K562 (cell line): ENCODE data around the gene ZNF391. TPM values are rescaled to one million over a fixed set of nuclear protein-coding genes. Genes with fewer than 3 reads are reported as not detected.

Source experiments
- MBD2 ChIP-seq: sonication (generic); IDR thresholded peaks from 2 replicates; pipeline ENCODE4 v1.6.1; 2016; ENCODE audit warnings: low read depth, borderline replicate concordance
- PCBP1 ChIP-seq: fragments of 200-400 bp; formaldehyde crosslinking; IDR thresholded peaks from 2 replicates; pipeline ENCODE4 v1.6.1; 2018; ENCODE audit warnings: mild to moderate bottlenecking, low read depth, low read length; ENCODE audit not compliant: poor library complexity, severe bottlenecking
- PHF21A ChIP-seq: fragments of 450-650 bp; IDR thresholded peaks from 2 replicates; pipeline ENCODE4 v1.6.1; 2017; ENCODE audit warnings: low read depth, borderline replicate concordance
- POU5F1 ChIP-seq: fragments of 150-350 bp; IDR thresholded peaks from 2 replicates; pipeline ENCODE4 v1.6.1; 2014; ENCODE audit warnings: borderline replicate concordance, low read length, low read depth, mild to moderate bottlenecking; ENCODE audit not compliant: partially characterized antibody
- RCOR1 ChIP-seq, 2 experiments: IDR thresholded peaks; 2 replicates each; pipeline ENCODE4 v1.6.1; 2012; ENCODE audit warnings: low read depth in 2 of 2, low read length in 2 of 2, borderline replicate concordance in 1 of 2, improper control_type of control experiment in 1 of 2
- SMARCC2 ChIP-seq: fragments of 450-650 bp; IDR thresholded peaks from 2 replicates; pipeline ENCODE4 v1.6.1; 2017; ENCODE audit warnings: antibody characterized with exemption, moderate library complexity, mild to moderate bottlenecking, low read depth
- TEAD2 ChIP-seq: fragments of 450-650 bp; IDR thresholded peaks from 2 replicates; pipeline ENCODE4 v1.6.1; 2016; ENCODE audit warnings: missing genetic modification characterization, control low read depth, missing compliant biosample characterization
- TFAM ChIP-seq: fragments of 250-450 bp; sonication (Bioruptor Pico); conservative IDR thresholded peaks from 2 replicates; pipeline ENCODE4 v1.5.0; 2021; ENCODE audit warnings: mild to moderate bottlenecking, moderate library complexity
- ZNF263 ChIP-seq: sonication (generic); formaldehyde crosslinking; IDR thresholded peaks from 2 replicates; pipeline ENCODE4 v1.8.0; 2022; ENCODE audit warnings: mild to moderate bottlenecking, missing genetic modification reagents, borderline replicate concordance
- ZNF274 ChIP-seq: IDR thresholded peaks from 2 replicates; pipeline ENCODE4 v1.6.1; 2011; ENCODE audit warnings: low read depth, mild to moderate bottlenecking, low read length, moderate library complexity, borderline replicate concordance
- ZNF347 ChIP-seq: fragments of 450-650 bp; formaldehyde crosslinking; IDR thresholded peaks from 2 replicates; pipeline ENCODE4 v1.4.0; 2020; ENCODE audit warnings: low read depth, mild to moderate bottlenecking, moderate library complexity
- ZNF695 ChIP-seq: fragments of 450-650 bp; formaldehyde crosslinking; IDR thresholded peaks from 2 replicates; pipeline ENCODE4 v1.4.0; 2020; ENCODE audit warnings: mild to moderate bottlenecking, moderate library complexity
- ZNF707 ChIP-seq: fragments of 250-450 bp; sonication (Bioruptor Pico); conservative IDR thresholded peaks from 2 replicates; pipeline ENCODE4 v1.8.0; 2022; ENCODE audit warnings: inconsistent platforms, mild to moderate bottlenecking, moderate library complexity
- ZNF780A ChIP-seq: fragments of 250-450 bp; sonication (Bioruptor Pico); IDR thresholded peaks from 2 replicates; pipeline ENCODE4 v1.5.0; 2021; ENCODE audit warnings: mild to moderate bottlenecking
- ZNF79 ChIP-seq: fragments of 250-450 bp; sonication (Bioruptor Pico); IDR thresholded peaks from 2 replicates; pipeline ENCODE4 v1.4.0; 2020; ENCODE audit warnings: low read depth, mild to moderate bottlenecking, moderate library complexity
- polyA plus RNA-seq, 8 experiments: library from polyadenylated mRNA; depleted of rRNA in 4 of 8; stranded (reverse) in 5 of 8; unstranded in 3 of 8; fragments of >200 nt; fragmentation: Nextera tagmentation in 2 of 8; fragmentation: Illumina TruSeq in 1 of 8; extraction: Ambion mirVana in 2 of 8; extraction: Trizol in 1 of 8; gene quantifications; 2 replicates each; pipeline versions ENCODE4 v1.2.1 to v1.2.3, GENCODE V29; 2011 to 2014; ENCODE audit warnings: inconsistent platforms in 1 of 8, missing spikeins in 1 of 8
- total RNA-seq, 7 experiments: library from RNA; depleted of rRNA in 6 of 7; stranded (reverse); fragments of >200 nt in 6 of 7; fragmentation: Illumina TruSeq in 2 of 7; extraction: Trizol in 2 of 7; gene quantifications; 2 replicates each; pipeline versions ENCODE4 v1.2.1 to v1.2.3, GENCODE V29; 2011 to 2021; ENCODE audit warnings: low replicate concordance in 1 of 7
- TF ChIP-seq, protein P1 (sequence below): fragments of 450-650 bp; IDR thresholded peaks from one replicate; pipeline ENCODE4 v1.6.1; 2018; ENCODE audit warnings: mild to moderate bottlenecking, moderate library complexity; ENCODE audit not compliant: partially characterized antibody
- TF ChIP-seq, protein P2 (sequence below), 2 experiments: fragments of 450-650 bp; conservative IDR thresholded peaks; 2 replicates each; pipeline ENCODE4 v1.6.1; 2017; ENCODE audit warnings: mild to moderate bottlenecking in 2 of 2, moderate library complexity in 2 of 2
- TF ChIP-seq, protein P3 (sequence below): sonication (generic); formaldehyde crosslinking; IDR thresholded peaks from 2 replicates; pipeline ENCODE4 v1.5.0; 2020; ENCODE audit warnings: missing genetic modification reagents
- TF ChIP-seq, protein P4 (sequence below): fragments of 450-650 bp; formaldehyde crosslinking; IDR thresholded peaks from 2 replicates; pipeline ENCODE4 v1.4.0; 2020; ENCODE audit warnings: mild to moderate bottlenecking
- TF ChIP-seq, protein P5 (sequence below): fragments of 450-650 bp; formaldehyde crosslinking; IDR thresholded peaks from 2 replicates; pipeline ENCODE4 v1.4.0; 2020; ENCODE audit warnings: mild to moderate bottlenecking, moderate library complexity

The ZNF391 gene
- total and polyA plus RNA-seq, 9 of the 15 experiments (the other 6 are each of a cell fraction or from before 2014, with no cell fraction given), result 2.3 to 10.1 (median 5.8) TPM

DNA sequence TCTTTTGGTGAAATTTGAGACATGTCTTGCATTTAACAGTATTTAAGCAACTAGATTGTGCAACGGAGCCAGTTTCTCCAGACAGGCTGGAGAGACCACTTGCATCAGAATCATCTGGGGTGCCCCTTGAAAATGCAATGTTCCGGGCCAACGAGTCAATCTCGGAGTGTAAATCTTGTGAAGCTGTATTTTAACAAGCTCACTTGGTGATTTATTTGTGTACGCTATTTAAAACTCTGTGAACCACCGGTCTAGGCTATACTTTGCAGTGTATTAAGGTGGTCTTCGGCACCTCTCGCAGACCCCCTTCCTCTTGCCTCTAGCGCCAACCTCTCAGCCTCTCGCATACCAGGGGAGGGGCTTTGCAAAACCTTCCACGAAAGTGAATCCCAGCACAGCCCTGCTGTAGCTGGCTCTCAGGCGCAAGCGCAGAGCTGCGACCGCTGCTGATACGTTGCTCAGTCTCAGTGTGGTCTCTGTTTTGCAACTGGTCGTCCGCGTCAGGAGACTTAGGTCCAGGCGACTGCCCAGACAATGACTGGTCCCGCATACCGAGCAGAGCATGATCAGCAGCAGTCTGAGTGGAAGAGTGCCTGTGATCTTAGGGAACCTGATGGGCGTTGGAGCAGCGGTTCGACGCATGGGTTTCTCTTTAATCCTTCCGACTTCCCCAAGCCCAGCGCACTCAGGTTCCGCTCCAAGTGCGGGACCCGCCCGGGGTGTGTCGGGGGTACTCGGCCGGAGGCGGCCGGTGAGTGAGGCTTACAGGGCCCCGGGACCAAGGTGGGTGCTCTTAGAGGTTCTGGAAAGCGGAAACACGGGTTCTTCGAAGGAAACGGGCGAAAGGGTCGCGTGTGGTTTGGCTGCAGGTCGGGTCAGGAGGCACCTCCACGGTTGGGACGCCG lies at the start of gene ZNF391 (continued):
- TF ChIP-seq, protein P1, sequence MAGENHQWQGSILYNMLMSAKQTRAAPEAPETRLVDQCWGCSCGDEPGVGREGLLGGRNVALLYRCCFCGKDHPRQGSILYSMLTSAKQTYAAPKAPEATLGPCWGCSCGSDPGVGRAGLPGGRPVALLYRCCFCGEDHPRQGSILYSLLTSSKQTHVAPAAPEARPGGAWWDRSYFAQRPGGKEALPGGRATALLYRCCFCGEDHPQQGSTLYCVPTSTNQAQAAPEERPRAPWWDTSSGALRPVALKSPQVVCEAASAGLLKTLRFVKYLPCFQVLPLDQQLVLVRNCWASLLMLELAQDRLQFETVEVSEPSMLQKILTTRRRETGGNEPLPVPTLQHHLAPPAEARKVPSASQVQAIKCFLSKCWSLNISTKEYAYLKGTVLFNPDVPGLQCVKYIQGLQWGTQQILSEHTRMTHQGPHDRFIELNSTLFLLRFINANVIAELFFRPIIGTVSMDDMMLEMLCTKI, result no peak
- TF ChIP-seq TEAD2 (tag), result 0 out of 2 replicates have a peak, but pooled peaks have one; percentile 29
- TF ChIP-seq RCOR1 (IDR thresholded peaks at IDR 0.05; ENCODE audit: borderline replicate concordance in 1 of 2, low read depth in 2 of 2, low read length in 2 of 2), result peak in 1 of 2 experiments; percentile 77; a peak in 2 of 4 replicates
- TF ChIP-seq, protein P2, sequence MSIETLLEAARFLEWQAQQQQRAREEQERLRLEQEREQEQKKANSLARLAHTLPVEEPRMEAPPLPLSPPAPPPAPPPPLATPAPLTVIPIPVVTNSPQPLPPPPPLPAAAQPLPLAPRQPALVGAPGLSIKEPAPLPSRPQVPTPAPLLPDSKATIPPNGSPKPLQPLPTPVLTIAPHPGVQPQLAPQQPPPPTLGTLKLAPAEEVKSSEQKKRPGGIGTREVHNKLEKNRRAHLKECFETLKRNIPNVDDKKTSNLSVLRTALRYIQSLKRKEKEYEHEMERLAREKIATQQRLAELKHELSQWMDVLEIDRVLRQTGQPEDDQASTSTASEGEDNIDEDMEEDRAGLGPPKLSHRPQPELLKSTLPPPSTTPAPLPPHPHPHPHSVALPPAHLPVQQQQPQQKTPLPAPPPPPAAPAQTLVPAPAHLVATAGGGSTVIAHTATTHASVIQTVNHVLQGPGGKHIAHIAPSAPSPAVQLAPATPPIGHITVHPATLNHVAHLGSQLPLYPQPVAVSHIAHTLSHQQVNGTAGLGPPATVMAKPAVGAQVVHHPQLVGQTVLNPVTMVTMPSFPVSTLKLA (conservative IDR thresholded peaks at IDR 0.05), result peak; percentile 75 to 84
- TF ChIP-seq TFAM (CRISPR knock-in tag), result no peak
- no peak for TF ChIP-seq SMARCC2
- TF ChIP-seq ZNF347 (CRISPR knock-in tag), result no peak
- TF ChIP-seq, protein P3, sequence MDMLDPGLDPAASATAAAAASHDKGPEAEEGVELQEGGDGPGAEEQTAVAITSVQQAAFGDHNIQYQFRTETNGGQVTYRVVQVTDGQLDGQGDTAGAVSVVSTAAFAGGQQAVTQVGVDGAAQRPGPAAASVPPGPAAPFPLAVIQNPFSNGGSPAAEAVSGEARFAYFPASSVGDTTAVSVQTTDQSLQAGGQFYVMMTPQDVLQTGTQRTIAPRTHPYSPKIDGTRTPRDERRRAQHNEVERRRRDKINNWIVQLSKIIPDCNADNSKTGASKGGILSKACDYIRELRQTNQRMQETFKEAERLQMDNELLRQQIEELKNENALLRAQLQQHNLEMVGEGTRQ (CRISPR knock-in tag), result no peak
- no peak for TF ChIP-seq ZNF263 (CRISPR knock-in tag)
- TF ChIP-seq PHF21A, result peak; percentile 83; the same call in 1 of the 2 replicates
- TF ChIP-seq PCBP1, result no peak
- TF ChIP-seq ZNF274, result no peak
- TF ChIP-seq, protein P4, sequence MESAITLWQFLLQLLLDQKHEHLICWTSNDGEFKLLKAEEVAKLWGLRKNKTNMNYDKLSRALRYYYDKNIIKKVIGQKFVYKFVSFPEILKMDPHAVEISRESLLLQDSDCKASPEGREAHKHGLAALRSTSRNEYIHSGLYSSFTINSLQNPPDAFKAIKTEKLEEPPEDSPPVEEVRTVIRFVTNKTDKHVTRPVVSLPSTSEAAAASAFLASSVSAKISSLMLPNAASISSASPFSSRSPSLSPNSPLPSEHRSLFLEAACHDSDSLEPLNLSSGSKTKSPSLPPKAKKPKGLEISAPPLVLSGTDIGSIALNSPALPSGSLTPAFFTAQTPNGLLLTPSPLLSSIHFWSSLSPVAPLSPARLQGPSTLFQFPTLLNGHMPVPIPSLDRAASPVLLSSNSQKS (CRISPR knock-in tag), result no peak
- TF ChIP-seq POU5F1, result no peak
- no peak for TF ChIP-seq ZNF780A (CRISPR knock-in tag)
- TF ChIP-seq, protein P5, sequence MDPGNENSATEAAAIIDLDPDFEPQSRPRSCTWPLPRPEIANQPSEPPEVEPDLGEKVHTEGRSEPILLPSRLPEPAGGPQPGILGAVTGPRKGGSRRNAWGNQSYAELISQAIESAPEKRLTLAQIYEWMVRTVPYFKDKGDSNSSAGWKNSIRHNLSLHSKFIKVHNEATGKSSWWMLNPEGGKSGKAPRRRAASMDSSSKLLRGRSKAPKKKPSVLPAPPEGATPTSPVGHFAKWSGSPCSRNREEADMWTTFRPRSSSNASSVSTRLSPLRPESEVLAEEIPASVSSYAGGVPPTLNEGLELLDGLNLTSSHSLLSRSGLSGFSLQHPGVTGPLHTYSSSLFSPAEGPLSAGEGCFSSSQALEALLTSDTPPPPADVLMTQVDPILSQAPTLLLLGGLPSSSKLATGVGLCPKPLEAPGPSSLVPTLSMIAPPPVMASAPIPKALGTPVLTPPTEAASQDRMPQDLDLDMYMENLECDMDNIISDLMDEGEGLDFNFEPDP (CRISPR knock-in tag), result no peak
- peak; percentile 62; the same call in 1 of the 2 replicates for TF ChIP-seq ZNF707
- TF ChIP-seq MBD2, result peak; percentile 84
- TF ChIP-seq ZNF79, result no peak
- no peak for TF ChIP-seq ZNF695 (CRISPR knock-in tag)
